ENCODE results near the gene GRK5.

Gene GRK5

DNA sequence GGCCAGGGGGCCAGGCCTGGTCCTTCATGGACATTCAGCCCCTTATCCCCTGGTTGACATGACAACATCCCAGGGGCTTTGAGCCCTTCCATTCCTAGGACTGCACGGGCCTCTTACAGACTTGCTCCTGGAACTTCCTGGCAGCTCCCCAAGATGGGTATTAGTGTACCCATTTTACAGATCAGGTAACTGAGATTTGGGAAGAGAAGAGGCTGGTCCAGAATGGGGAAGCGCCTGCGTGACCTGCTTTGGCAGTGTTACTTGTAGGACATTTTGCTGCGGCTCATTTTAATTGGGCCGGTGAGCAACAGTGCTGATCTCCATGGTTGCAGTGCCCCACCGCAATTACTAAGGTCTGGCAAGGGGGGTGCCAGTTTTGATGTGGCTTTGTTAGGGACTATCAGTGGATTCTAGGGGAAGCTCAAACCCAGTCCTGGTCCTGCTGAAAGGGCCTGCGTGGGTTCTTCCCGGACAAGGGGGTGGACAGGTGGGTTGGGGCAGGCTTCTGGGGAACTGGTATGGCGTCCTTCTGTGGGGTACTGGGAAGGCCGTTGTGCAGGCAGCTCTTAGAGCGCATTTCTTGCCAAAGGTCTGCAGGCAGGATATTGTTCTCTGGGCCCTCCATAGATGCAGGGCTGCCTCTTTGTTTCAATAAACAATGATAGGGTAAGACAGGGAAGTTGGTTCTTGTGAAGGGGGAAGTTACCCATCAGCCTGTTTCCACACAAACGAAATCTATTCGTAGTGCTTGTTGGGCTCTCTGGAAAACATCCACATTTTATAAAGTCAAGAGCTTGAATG is 197.5 kb downstream of the GRK5 start:
- no peaks in the 10 kb centered on the region for H3K9me3 ChIP-seq (ENCODE audit: control insufficient read depth, low read length)
- H3K4me3 ChIP-seq (ENCODE audit: low read depth, low read length), result no peak overlapping the region
- H2AFZ ChIP-seq, result no peak overlapping the region
- peaks cover 2% of the 10 kb centered on the region for H3K4me1 ChIP-seq
- no peak overlapping the region for H3K4me2 ChIP-seq (ENCODE audit: low read length)
- H3K27me3 ChIP-seq (ENCODE audit: control insufficient read depth, insufficient read depth, low read length), result no peaks in the 10 kb centered on the region
- TF ChIP-seq, protein P1, sequence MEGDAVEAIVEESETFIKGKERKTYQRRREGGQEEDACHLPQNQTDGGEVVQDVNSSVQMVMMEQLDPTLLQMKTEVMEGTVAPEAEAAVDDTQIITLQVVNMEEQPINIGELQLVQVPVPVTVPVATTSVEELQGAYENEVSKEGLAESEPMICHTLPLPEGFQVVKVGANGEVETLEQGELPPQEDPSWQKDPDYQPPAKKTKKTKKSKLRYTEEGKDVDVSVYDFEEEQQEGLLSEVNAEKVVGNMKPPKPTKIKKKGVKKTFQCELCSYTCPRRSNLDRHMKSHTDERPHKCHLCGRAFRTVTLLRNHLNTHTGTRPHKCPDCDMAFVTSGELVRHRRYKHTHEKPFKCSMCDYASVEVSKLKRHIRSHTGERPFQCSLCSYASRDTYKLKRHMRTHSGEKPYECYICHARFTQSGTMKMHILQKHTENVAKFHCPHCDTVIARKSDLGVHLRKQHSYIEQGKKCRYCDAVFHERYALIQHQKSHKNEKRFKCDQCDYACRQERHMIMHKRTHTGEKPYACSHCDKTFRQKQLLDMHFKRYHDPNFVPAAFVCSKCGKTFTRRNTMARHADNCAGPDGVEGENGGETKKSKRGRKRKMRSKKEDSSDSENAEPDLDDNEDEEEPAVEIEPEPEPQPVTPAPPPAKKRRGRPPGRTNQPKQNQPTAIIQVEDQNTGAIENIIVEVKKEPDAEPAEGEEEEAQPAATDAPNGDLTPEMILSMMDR (IDR thresholded peaks at IDR 0.05), result no peak
- H3K36me3 ChIP-seq (ENCODE audit: control insufficient read depth, insufficient read depth, low read length), result no peaks in the 10 kb centered on the region
- no peak overlapping the region for H3K9ac ChIP-seq
- peaks cover 37% of the 10 kb centered on the region for H3K79me2 ChIP-seq
- peak overlapping the region; percentile 34 for H3K27ac ChIP-seq

DNA sequence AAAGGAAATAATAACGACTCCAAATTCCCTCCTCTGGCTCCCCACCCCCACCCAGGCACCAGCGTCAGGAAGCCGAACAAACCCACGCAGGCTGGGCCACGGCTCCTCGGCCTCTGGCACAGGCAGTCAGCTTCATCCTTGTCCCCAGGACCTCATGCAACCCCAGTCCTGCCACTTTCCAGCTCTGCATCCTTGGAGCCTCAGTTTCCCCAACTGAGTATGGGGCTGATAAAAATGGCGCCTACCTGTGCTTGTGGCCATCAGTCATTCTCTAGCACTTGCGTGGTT is 198.1 kb downstream of the GRK5 start:
- Histone ChIP-seq H3K27me3 (ENCODE audit: control insufficient read depth, insufficient read depth, low read length) (no peaks in the 10 kb centered on the region), H2AFZ (no peak overlapping the region), H3K79me2 (peaks cover 32% of the 10 kb centered on the region), H3K4me3 (ENCODE audit: low read depth, low read length) (no peak overlapping the region), H3K4me1 (peaks cover 2% of the 10 kb centered on the region), H3K9me3 (ENCODE audit: control insufficient read depth, low read length) (no peaks in the 10 kb centered on the region), H3K4me2 (ENCODE audit: low read length) (no peak overlapping the region), H3K36me3 (ENCODE audit: control insufficient read depth, insufficient read depth, low read length) (no peaks in the 10 kb centered on the region), H3K9ac (no peak overlapping the region), H3K27ac (peak overlapping the region; percentile 34)
- TF ChIP-seq, protein P1 (IDR thresholded peaks at IDR 0.05), result no peak

DNA sequence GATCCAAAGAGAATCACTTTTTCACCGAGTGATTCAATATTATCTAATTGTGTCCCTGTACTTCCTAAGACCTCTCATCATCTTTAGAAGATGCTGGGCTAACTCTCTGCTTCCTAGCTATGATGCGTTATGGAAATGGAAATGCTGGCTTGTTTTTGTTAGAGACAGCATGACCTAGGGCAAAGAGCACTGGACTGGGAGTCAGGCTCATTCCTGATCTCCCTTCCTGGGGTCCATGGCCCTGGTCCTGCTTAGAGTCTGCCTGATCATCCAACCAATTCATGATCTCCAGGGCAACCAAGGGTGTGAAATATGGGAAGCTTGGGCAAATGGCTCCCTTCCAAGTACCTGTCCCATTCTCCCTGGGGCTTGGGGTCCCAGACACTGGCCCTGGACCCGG is 198.8 kb downstream of the GRK5 start:
- no peaks in the 10 kb centered on the region for H3K36me3 ChIP-seq (ENCODE audit: control insufficient read depth, insufficient read depth, low read length)
- TF ChIP-seq, protein P1 (IDR thresholded peaks at IDR 0.05), result no peak
- peaks cover 26% of the 10 kb centered on the region for H3K79me2 ChIP-seq
- H3K4me3 ChIP-seq (ENCODE audit: low read depth, low read length), result no peak overlapping the region
- H3K4me1 ChIP-seq, result peaks cover 2% of the 10 kb centered on the region
- H3K9ac ChIP-seq, result no peak overlapping the region
- H3K9me3 ChIP-seq (ENCODE audit: control insufficient read depth, low read length), result no peaks in the 10 kb centered on the region
- H2AFZ ChIP-seq, result no peak overlapping the region
- H3K4me2 ChIP-seq (ENCODE audit: low read length), result no peak overlapping the region
- H3K27me3 ChIP-seq (ENCODE audit: control insufficient read depth, insufficient read depth, low read length), result no peaks in the 10 kb centered on the region
- H3K27ac ChIP-seq, result peak overlapping the region; percentile 34

DNA sequence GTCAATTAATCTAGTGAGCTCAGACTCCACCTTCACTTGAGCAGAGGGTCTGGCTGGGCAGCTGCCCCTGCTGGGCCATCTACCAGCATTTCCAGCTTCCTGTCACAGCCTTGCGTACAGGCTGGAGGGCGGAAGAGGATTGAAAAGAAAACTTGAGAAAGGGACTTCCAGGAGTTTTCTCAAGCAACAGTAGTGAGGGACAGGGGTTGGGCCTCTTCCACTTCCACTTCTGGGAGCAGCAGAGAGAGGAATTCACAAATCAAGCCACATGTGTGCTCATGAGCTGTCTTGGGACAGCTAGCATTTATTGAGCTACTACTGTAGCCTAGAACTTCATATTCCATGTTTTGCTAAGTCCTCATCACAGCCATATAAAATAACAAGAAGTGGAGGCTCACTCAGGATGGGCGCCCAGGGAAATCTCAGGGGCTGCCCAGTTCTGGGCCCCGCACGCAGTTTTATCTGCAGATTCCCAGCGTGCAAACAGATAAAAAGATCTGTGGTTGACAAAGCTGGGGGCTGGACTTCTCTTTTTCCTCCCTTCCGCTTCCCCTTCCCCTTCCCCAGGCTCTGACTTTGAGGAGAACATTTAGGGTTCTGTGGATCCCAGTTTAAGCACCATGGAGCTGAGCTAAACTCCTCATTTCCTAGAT is 199.4 kb downstream of the GRK5 start:
- H3K4me1 ChIP-seq, result peaks cover 2% of the 10 kb centered on the region
- no peak overlapping the region for H3K9ac ChIP-seq
- no peak overlapping the region for H3K4me2 ChIP-seq (ENCODE audit: low read length)
- no peaks in the 10 kb centered on the region for H3K36me3 ChIP-seq (ENCODE audit: control insufficient read depth, insufficient read depth, low read length)
- TF ChIP-seq, protein P1 (IDR thresholded peaks at IDR 0.05), result no peak
- peak overlapping the region; percentile 34 for H3K27ac ChIP-seq
- peaks cover 24% of the 10 kb centered on the region for H3K79me2 ChIP-seq
- H3K9me3 ChIP-seq (ENCODE audit: control insufficient read depth, low read length), result no peaks in the 10 kb centered on the region
- H3K27me3 ChIP-seq (ENCODE audit: control insufficient read depth, insufficient read depth, low read length), result no peaks in the 10 kb centered on the region
- H3K4me3 ChIP-seq (ENCODE audit: low read depth, low read length), result no peak overlapping the region
- no peak overlapping the region for H2AFZ ChIP-seq
